ENCODE data around the gene CEP131.

CEP131 gene

DNA sequence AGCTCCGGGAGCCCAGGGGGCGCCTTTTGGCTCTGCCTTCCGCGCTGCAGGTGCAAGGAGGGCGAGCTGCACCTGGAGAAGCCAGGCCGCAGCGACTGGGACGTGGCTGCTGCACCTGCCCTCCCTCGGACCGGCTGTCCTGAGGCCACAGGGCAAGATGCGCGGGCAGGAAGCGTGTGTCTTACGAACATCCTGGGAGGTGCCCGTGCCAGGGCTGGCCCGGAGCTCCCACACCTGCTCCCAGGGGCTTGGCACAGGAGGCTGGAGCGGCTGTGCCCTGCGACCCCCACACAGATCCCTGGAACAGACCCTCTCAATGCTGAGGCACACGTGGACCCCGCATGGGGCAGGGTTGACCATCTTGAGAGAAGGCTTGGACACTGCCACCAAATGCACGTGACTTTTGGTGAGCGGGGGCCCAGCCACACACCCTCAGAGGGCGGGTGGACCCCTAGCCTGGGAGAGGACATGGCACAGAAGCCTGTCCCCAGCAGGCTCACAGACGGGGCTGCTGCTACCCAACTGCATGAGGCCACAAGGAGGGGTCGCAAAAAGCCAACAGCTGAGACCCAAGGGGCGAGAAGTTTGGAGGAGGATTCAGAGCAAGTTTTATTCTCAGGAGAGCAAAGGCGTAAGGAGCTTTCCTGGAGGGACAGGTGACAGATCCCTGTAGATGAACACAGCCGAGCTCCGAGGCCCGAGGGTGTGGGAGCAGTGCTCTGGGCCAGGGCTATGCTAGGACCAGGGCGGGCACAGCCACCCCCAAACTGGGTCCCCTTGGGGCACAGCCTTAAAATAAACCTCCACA lies 27.7 kb upstream of the CEP131 start:
- TF ChIP-seq, protein P1, sequence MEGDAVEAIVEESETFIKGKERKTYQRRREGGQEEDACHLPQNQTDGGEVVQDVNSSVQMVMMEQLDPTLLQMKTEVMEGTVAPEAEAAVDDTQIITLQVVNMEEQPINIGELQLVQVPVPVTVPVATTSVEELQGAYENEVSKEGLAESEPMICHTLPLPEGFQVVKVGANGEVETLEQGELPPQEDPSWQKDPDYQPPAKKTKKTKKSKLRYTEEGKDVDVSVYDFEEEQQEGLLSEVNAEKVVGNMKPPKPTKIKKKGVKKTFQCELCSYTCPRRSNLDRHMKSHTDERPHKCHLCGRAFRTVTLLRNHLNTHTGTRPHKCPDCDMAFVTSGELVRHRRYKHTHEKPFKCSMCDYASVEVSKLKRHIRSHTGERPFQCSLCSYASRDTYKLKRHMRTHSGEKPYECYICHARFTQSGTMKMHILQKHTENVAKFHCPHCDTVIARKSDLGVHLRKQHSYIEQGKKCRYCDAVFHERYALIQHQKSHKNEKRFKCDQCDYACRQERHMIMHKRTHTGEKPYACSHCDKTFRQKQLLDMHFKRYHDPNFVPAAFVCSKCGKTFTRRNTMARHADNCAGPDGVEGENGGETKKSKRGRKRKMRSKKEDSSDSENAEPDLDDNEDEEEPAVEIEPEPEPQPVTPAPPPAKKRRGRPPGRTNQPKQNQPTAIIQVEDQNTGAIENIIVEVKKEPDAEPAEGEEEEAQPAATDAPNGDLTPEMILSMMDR (IDR thresholded peaks at IDR 0.05; ENCODE audit: poor library complexity, severe bottlenecking): no peak
- Histone ChIP-seq H3K4me1 (ENCODE audit: insufficient read depth, poor library complexity, severe bottlenecking) (peaks cover 5% of the 10 kb centered on the region), H3K27ac (ENCODE audit: poor library complexity, severe bottlenecking) (no peak overlapping the region), H3K4me3 (ENCODE audit: severe bottlenecking) (no peak overlapping the region), H3K36me3 (ENCODE audit: low read depth) (peaks cover 23% of the 10 kb centered on the region), H3K27me3 (ENCODE audit: insufficient read depth, poor library complexity, severe bottlenecking) (no peaks in the 10 kb centered on the region), H3K9me3 (ENCODE audit: severe bottlenecking) (no peaks in the 10 kb centered on the region)
- DNase-seq (ENCODE audit: low spot score): no peak
- ATAC-seq (ENCODE audit: low read depth): no peak

DNA sequence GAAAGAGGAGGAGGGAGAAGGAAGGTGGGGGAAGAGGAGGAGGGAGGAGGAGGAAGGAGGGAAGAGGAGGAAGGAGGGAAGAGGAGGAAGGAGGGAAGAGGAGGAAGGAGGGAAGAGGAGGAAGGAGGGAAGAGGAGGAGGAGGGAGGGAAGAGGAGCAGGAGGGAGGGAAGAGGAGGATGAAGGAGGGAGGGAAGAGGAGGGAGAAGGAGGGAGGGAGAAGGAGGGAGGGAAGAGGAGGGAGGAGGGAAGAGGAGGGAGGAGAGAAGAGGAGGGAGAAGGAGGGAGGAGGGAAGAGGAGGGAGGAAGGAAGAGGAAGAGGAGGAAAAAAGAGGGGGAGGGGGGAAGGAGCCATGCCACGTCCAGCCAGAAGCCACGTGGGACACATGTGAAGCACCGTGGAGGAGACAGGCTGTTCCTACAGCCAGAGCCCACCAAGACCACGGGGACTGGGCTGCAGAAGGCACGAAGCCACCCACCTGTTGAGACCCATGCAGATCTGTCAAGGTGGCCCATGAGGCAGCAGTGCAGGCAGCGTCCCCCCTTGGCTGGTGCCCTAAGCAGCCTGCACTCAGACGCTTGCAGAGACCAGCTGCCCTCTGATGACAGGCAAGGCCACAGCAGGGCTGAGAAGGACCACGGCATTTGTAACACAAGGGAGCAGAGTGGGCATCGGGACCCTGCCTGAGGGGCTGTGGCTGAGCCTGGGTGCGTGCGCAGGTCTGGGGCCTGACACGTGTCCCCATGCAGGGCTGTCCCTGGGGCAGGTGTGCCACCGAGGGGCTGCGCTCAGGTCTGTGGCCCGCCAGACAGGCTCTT lies 26.7 kb upstream of the CEP131 start:
- TF ChIP-seq, protein P1 (IDR thresholded peaks at IDR 0.05; ENCODE audit: poor library complexity, severe bottlenecking): no peak
- Histone ChIP-seq H3K36me3 (ENCODE audit: low read depth) (peaks cover 23% of the 10 kb centered on the region), H3K27me3 (ENCODE audit: insufficient read depth, poor library complexity, severe bottlenecking) (no peaks in the 10 kb centered on the region), H3K27ac (ENCODE audit: poor library complexity, severe bottlenecking) (no peak overlapping the region), H3K4me3 (ENCODE audit: severe bottlenecking) (no peak overlapping the region), H3K4me1 (ENCODE audit: insufficient read depth, poor library complexity, severe bottlenecking) (no peaks in the 10 kb centered on the region), H3K9me3 (ENCODE audit: severe bottlenecking) (no peaks in the 10 kb centered on the region)
- no peak for ATAC-seq (ENCODE audit: low read depth)
- no peak for DNase-seq (ENCODE audit: low spot score)

DNA sequence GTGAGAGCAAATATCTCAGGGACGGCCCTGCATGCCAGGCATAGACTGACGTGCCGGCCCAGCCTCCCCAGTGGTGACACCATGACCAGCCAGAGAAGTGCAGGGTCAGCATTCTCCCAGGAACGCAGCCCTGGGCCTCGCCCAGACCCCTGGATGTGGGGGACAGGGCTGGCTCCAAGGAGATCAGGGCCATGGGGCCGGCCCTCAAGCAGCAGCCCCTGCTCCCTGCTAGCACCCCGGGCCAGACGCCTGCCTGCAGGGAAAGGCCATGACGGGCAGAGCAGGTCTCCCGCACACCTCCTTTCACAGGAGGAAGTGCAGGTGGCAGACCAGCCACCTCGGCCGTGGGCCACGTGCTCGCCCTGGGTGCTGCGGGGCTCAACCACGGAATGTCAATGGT lies 25.9 kb upstream of the CEP131 start:
- Histone ChIP-seq H3K27me3 (ENCODE audit: insufficient read depth, poor library complexity, severe bottlenecking) (no peaks in the 10 kb centered on the region), H3K27ac (ENCODE audit: poor library complexity, severe bottlenecking) (no peak overlapping the region), H3K4me1 (ENCODE audit: insufficient read depth, poor library complexity, severe bottlenecking) (no peaks in the 10 kb centered on the region), H3K36me3 (ENCODE audit: low read depth) (peaks cover 23% of the 10 kb centered on the region), H3K4me3 (ENCODE audit: severe bottlenecking) (no peak overlapping the region), H3K9me3 (ENCODE audit: severe bottlenecking) (no peaks in the 10 kb centered on the region)
- ATAC-seq (ENCODE audit: low read depth) (no peak), DNase-seq (ENCODE audit: low spot score) (no peak)
- TF ChIP-seq, protein P1 (IDR thresholded peaks at IDR 0.05; ENCODE audit: poor library complexity, severe bottlenecking): no peak

DNA sequence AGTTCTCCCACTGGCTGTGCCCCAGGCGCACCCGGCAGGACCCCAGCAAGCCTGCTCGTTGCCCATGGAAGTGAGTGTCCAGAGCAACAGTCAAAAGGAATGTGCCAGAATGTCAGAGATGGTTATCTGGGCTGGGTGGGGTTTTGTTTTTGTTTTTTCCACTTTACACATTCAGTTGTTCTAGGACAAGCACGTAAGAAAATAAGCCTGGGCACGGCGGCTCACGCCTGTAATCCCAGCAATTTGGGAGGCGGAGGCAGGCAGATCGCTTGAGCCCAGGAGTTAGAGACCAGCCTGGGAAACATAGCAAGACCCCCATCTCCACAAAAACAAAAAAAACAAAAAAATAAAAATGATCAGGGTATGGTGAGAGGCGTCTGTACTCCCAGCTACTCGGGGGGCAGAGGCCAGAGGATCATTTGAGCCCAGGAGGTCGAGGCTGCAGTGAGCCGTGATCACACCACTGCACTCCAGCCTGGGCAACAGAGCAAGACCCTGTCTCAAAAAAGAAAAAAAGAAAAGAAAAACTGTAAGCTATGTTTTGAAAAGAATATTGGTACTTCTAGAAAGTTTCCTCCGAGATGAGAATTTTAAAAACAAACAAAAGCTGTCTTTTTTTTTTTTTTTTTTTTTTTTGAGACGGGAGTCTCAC lies 24.7 kb upstream of the CEP131 start:
- Histone ChIP-seq H3K27me3 (ENCODE audit: insufficient read depth, poor library complexity, severe bottlenecking) (no peaks in the 10 kb centered on the region), H3K9me3 (ENCODE audit: severe bottlenecking) (no peaks in the 10 kb centered on the region), H3K4me3 (ENCODE audit: severe bottlenecking) (no peak overlapping the region), H3K36me3 (ENCODE audit: low read depth) (peaks cover 17% of the 10 kb centered on the region), H3K4me1 (ENCODE audit: insufficient read depth, poor library complexity, severe bottlenecking) (no peaks in the 10 kb centered on the region), H3K27ac (ENCODE audit: poor library complexity, severe bottlenecking) (no peak overlapping the region)
- TF ChIP-seq, protein P1 (IDR thresholded peaks at IDR 0.05; ENCODE audit: poor library complexity, severe bottlenecking): no peak
- DNase-seq (ENCODE audit: low spot score) (no peak), ATAC-seq (ENCODE audit: low read depth) (no peak)
